ENCODE data around the gene NRXN3. TPM values are rescaled to one million over a fixed set of nuclear protein-coding genes. Genes with fewer than 3 reads are reported as not detected.

Gene NRXN3
- polyA plus RNA-seq, 1 donor from 2014 or later: 110 TPM

GRCh38 chr14:79562185-79562584 is 1392.0 kb downstream of the NRXN3 start:
- H3K4me3 ChIP-seq (ENCODE audit: low read length): peak overlapping the region; percentile 17
- H3K27ac ChIP-seq (ENCODE audit: low read length): peak overlapping the region; percentile 74
- no peak overlapping the region for H2AFZ ChIP-seq (ENCODE audit: low read depth, low read length)
- no peaks in the 10 kb centered on the region for H3K36me3 ChIP-seq (ENCODE audit: insufficient read depth, low read length)
- H3K4me2 ChIP-seq (ENCODE audit: low read length): peak overlapping the region; percentile 15
- no peaks in the 10 kb centered on the region for H3F3A ChIP-seq (ENCODE audit: insufficient read depth, low read length, poor library complexity, severe bottlenecking)
- no peaks in the 10 kb centered on the region for H4K20me1 ChIP-seq (ENCODE audit: insufficient read depth)
- H3K9me2 ChIP-seq (ENCODE audit: insufficient read depth, low read length): no peaks in the 10 kb centered on the region
- H3K27me3 ChIP-seq (ENCODE audit: insufficient read depth, low read depth, low read length): no peaks in the 10 kb centered on the region
- H3K9ac ChIP-seq (ENCODE audit: low read length): peak overlapping the region; percentile 10
- peaks cover 5% of the 10 kb centered on the region for H3K9me3 ChIP-seq (ENCODE audit: low read length)
- H3K79me2 ChIP-seq (replicated peaks; ENCODE audit: insufficient read depth, low read length): peaks cover 5% of the 10 kb centered on the region
- TF ChIP-seq EP300 (conservative IDR thresholded peaks at IDR 0.05; ENCODE audit: poor library complexity, severe bottlenecking) (peak; percentile 84), SMC3 (conservative IDR thresholded peaks at IDR 0.05; ENCODE audit: poor library complexity) (no peak), MXI1 (conservative IDR thresholded peaks at IDR 0.05; ENCODE audit: poor library complexity, severe bottlenecking) (no peak), POLR2AphosphoS5 (IDR thresholded peaks at IDR 0.05) (peak; percentile 52)

GRCh38 chr14:79564371-79564770 is 1394.2 kb downstream of the NRXN3 start:
- no peak overlapping the region for H2AFZ ChIP-seq (ENCODE audit: low read depth, low read length)
- no peaks in the 10 kb centered on the region for H3K79me2 ChIP-seq (replicated peaks; ENCODE audit: insufficient read depth, low read length)
- no peaks in the 10 kb centered on the region for H3K9me2 ChIP-seq (ENCODE audit: insufficient read depth, low read length)
- no peak for TF ChIP-seq EZH2 (IDR thresholded peaks at IDR 0.05; ENCODE audit: borderline replicate concordance, insufficient read depth, low read length, poor library complexity, severe bottlenecking)
- no peak for TF ChIP-seq MXI1 (conservative IDR thresholded peaks at IDR 0.05; ENCODE audit: poor library complexity, severe bottlenecking)
- no peak for TF ChIP-seq REST (IDR thresholded peaks at IDR 0.05; ENCODE audit: borderline replicate concordance)
- no peak for TF ChIP-seq TAF1 (IDR thresholded peaks at IDR 0.05; ENCODE audit: low read depth)
- TF ChIP-seq SMC3 (conservative IDR thresholded peaks at IDR 0.05; ENCODE audit: poor library complexity): no peak
- no peak for TF ChIP-seq RAD21 (conservative IDR thresholded peaks at IDR 0.05)
- TF ChIP-seq CTCF (IDR thresholded peaks at IDR 0.05; ENCODE audit: poor library complexity, severe bottlenecking): no peak
- TF ChIP-seq POLR2AphosphoS5 (IDR thresholded peaks at IDR 0.05): no peak
- no peak for TF ChIP-seq EP300 (conservative IDR thresholded peaks at IDR 0.05; ENCODE audit: poor library complexity, severe bottlenecking)
- no peaks in the 10 kb centered on the region for H4K20me1 ChIP-seq (ENCODE audit: insufficient read depth)
- H3K4me3 ChIP-seq (ENCODE audit: low read length): no peak overlapping the region
- H3F3A ChIP-seq (ENCODE audit: insufficient read depth, low read length, poor library complexity, severe bottlenecking): no peaks in the 10 kb centered on the region
- H3K27ac ChIP-seq (ENCODE audit: low read length): peak overlapping the region; percentile 74
- no peaks in the 10 kb centered on the region for H3K27me3 ChIP-seq (ENCODE audit: insufficient read depth, low read depth, low read length)
- H3K9ac ChIP-seq (ENCODE audit: low read length): no peak overlapping the region
- H3K36me3 ChIP-seq (ENCODE audit: insufficient read depth, low read length): no peaks in the 10 kb centered on the region
- H3K9me3 ChIP-seq (ENCODE audit: low read length): no peaks in the 10 kb centered on the region
- H3K4me2 ChIP-seq (ENCODE audit: low read length): no peak overlapping the region
